Measurements from ENCODE around the gene TMEM59. TPM values are rescaled to one million over a fixed set of nuclear protein-coding genes. Genes with fewer than 3 reads are reported as not detected.
A peak's percentile ranks its signal among the peaks of the same experiment; 100 is the strongest.
"Not testable (repeated sequence)": the region's sequence is repeated elsewhere in the genome, so short reads cannot be mapped to it uniquely, and the experiment has no call there.

The TMEM59 gene, protein sequence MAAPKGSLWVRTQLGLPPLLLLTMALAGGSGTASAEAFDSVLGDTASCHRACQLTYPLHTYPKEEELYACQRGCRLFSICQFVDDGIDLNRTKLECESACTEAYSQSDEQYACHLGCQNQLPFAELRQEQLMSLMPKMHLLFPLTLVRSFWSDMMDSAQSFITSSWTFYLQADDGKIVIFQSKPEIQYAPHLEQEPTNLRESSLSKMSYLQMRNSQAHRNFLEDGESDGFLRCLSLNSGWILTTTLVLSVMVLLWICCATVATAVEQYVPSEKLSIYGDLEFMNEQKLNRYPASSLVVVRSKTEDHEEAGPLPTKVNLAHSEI
- 100 to 1,000 TPM; 359 to 376 (median 362) TPM for polyA plus RNA-seq (ENCODE audit: insufficient read length in 4 of 4)

DNA sequence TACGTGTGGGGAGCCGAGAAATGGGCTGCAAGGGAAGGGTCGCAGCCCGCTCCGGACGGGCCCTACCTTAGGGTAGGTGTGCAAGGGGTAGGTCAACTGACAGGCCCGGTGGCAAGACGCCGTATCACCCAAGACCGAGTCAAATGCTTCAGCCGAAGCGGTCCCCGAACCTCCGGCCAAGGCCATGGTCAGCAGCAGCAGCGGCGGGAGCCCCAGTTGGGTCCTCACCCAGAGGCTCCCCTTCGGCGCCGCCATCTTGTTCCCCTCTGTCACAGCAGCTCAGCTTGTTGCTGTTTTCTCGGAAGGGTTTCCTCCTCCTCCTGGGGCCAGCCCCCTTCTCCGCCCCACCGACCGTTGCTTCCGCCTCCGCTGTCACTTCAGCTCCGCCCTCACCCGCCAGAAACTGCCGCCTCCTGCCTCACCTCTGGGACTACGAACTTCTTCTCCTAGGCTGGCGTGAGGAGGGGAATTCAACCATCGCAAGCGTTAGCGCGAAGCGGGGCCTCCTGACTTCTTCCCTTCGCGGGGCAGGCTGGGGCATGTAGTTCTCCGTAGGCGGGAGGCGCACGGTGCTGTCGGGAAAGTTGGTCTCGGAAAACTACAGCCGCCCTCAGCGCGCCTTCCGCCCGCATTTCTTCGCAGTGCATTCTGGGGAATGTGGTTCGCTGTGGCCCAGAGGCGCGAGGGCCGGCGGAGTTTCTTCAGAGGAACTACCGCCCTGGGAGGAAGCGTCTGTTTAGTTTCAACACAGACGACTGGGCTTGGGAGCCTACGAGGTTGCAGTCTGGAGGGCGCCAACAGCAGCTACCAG, at the start of gene TMEM59, which contains the start of gene TCEANC2:
TSS of gene TMEM59 (minus strand) at position 271 of the 811 bp plus-strand sequence. CDS start at position 255, 16 bp downstream.
TSS of gene TCEANC2 (plus strand) at position 675 of the 811 bp plus-strand sequence. CDS start 815 bp downstream, outside the sequence.
- peak; percentile 96 to 99 (median 98) for DNase-seq (ENCODE audit: low read depth in 4 of 4, low spot score in 3 of 4)

- no peak for DNase-seq (ENCODE audit: low read depth in 4 of 4, low spot score in 3 of 4)
Observed at GRCh38 chr1:54100500-54100899, 47.5 kb upstream of the TMEM59 start.

DNA sequence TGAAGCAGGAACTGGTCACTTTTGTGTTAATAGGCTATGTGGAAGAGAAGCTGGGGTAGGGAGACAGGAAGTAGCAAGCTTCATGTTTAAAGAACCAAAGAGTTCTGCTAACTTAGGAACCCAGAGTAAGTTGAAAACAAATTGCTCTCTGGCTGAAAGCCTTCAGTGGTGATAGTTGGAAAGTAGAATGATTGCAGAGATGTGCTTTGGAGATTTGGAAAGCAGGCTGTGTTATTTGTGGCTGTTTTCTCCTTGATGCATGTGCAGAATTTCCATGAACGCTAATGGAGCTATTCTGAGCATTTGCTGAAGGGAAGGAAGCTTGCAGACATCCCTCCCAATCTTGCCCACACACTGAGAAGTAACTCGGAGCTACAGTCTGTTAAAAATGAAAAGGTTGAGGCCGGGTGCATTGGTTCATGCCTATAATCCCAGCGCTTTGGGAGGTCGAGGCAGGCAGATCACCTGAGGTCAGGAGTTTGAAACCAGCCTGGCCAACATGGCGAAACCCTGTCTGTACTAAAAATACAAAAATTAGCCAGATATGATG, 46.1 kb upstream of the TMEM59 start:
- no peak for DNase-seq (ENCODE audit: low read depth in 4 of 4, low spot score in 3 of 4)

DNA sequence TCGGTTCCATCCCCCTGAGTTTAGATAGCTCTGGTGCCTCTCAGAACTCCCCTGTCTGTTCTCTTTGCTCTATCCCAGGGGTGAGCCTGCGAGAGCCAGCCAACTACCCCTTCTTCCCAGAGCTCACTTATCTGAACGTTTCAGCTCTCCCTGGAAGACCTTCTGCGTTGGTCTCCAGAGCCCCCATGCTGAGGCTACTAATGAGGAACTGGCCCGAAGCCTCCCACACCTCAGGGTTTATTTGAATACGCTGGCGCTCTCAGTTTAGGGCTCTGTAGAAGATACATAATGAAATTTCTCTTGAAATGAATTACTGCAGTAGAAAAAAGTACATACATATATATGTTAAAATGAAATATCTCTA, 43.9 kb upstream of the TMEM59 start:
- no peak for DNase-seq (ENCODE audit: low read depth in 4 of 4, low spot score in 3 of 4)

DNA sequence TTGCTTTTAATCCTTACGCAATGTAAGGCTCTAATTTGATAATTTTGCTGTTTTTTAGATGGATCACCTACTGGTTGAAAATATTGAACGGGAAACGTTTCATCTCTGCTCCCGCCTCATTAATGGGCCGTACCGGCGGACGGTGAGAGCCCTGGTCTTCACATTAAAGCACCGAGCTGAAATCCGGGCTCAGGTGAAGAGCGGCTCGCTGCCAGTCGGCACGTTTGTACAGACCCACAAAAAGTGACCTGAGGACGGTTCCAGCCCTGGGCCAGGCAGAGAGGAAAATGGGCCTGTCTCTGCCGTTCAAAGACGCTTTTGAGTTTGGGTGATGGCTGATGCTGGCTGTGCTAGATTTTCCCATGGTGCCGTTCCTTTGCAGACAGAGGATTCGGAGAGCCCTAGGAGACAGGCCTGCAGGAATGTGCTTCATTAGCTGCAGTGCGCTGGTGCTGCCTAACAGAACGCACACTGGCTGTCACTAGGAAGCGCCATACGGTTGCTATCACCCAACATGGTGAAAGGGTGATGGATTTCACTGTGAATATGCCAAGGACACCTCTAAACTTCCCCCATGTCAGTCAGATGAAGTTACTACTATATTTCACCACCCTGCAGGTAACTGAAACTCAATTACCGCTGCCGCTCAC, 43.3 kb upstream of the TMEM59 start:
- DNase-seq (ENCODE audit: low read depth in 4 of 4, low spot score in 3 of 4) = no peak

- DNase-seq (ENCODE audit: low read depth in 4 of 4, low spot score in 3 of 4) = peak in 1 of 4 donors; percentile 36
Observed at GRCh38 chr1:54095546-54096226, 42.7 kb upstream of the TMEM59 start.

- not testable (repeated sequence) for DNase-seq (ENCODE audit: low read depth in 4 of 4, low spot score in 3 of 4)
Observed at GRCh38 chr1:54094730-54095105, 41.7 kb upstream of the TMEM59 start.

- no peak for DNase-seq (ENCODE audit: low read depth in 4 of 4, low spot score in 3 of 4)
Observed at GRCh38 chr1:54094001-54094729, 41.2 kb upstream of the TMEM59 start.

DNA sequence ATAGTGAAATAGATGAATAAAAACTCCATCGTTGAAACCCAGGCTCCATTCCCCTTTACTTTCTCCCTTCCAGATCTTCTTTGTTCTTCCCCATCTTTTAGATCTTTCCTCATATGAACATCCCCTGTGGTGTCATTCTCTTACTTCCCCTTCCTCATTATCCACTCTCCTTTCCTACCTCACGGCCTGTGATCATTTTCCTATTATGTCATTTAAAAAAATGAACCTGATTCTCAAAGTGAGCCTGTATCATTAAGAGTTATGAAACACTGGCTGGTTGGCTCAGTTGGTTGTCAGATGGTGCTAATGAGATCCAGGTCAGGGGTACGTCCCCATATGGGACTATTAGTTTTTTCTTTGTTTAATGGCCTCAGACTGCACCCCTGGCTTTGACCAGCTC, 38.7 kb upstream of the TMEM59 start:
- DNase-seq (ENCODE audit: low read depth in 4 of 4, low spot score in 3 of 4) = no peak

DNA sequence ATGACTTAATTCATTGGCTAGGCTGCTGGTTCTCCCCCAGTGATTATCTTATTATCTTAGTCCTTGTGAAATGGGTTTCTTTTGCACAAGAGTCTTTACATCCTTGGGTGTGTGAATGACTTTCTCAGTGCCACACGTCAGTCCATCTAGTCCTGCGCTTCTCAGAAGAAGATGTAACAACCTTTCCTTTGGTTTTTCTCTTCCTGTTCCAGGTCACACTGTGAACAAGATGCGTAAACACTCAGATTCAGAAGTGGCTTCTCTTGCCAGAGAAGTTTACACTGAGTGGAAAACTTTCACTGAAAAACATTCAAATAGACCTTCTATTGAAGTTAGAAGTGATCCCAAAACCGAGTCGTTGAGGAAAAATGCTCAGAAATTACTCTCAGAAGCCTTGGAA, 35.4 kb upstream of the TMEM59 start:
- no peak for DNase-seq (ENCODE audit: low read depth in 4 of 4, low spot score in 3 of 4)

- DNase-seq (ENCODE audit: low read depth in 4 of 4, low spot score in 3 of 4) = no peak
Observed at GRCh38 chr1:54086754-54087153, 33.8 kb upstream of the TMEM59 start.

GRCh38 chr1:54084794-54085193, 31.8 kb upstream of the TMEM59 start:
- DNase-seq (ENCODE audit: low read depth in 4 of 4, low spot score in 3 of 4) = no peak

GRCh38 chr1:54081306-54082270, 28.6 kb upstream of the TMEM59 start:
- no peak for DNase-seq (ENCODE audit: low read depth in 4 of 4, low spot score in 3 of 4)

DNA sequence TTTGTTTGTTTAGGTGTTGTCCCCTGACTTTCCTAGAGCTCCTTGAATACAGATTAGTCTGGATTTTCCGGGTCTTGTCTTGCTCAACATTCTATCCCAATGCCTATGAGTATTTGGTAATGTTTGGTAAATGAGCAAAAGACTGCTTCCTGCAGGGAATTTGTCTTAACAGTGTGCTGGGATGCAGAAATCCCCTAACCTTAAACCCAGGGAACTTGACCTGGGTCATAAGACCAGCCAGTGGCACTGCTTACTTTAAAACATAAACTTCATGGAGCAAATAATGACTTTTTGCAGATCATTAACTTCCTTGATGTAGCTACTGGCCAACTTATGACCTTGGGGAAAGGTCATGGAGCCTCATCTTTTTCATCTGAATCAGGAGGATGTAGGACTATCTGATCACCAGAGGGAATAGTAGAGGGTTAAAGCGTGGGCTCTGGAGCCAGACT, 27.6 kb upstream of the TMEM59 start:
- peak in 1 of 4 donors; percentile 27 for DNase-seq (ENCODE audit: low read depth in 4 of 4, low spot score in 3 of 4)

- no peak for DNase-seq (ENCODE audit: low read depth in 4 of 4, low spot score in 3 of 4)
Observed at GRCh38 chr1:54077359-54077758, 24.4 kb upstream of the TMEM59 start.

DNA sequence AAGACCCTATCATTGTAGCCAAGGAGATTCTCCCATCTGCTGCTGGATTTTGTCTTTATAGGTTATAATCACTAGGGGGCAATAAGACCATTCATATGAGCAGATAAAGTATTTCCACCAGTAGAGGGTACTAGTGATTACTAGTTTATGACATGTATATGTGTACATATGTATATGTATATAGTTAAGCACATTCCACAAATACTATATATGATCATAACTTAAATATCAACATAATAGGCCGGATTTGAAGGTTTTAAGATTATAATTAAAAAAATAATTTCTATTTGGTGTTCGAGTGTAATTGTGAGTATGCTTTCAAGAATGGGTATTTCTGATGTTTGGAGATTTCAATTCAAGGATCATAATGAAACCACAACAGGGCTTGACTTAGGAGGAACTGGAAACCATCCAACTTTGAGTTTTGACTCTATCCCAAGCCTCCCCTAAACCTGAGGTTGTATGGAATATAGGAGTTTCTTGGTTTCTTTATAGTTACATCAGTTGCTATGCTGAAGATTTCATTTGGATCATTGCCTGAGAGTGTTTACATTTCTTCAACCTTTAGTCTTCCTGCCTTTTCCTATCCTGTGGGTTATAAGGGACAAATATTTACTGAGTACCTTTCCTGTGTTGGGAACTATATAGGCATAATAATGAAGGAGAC, 17.3 kb upstream of the TMEM59 start:
- peak in 1 of 4 donors; percentile 25 for DNase-seq (ENCODE audit: low read depth in 4 of 4, low spot score in 3 of 4)

GRCh38 chr1:54069791-54070170, 16.8 kb upstream of the TMEM59 start:
- DNase-seq (ENCODE audit: low read depth in 4 of 4, low spot score in 3 of 4) = no peak

DNA sequence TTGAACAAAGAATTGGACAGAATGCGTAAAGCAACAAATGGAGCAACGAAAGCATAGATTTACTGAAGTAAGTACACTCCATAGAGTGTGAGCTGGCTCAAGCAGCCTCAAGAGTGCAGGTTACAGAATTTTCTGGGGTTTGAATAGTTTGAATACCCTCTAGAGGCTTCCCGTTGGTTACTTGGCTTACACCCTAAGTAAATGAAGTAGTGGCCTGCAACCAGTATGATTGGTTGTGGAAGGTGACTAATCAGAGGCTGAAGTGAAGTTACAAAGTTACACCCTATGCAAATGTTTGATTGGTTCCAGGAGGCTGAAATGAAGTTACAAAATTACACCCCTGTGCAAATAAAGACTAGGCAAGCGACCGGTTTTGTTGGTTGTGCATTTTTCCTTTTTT, 11.3 kb upstream of the TMEM59 start:
- no peak for DNase-seq (ENCODE audit: low read depth in 4 of 4, low spot score in 3 of 4)
